Duodenal mucosa (tissue), 2 donors: ENCODE data around the gene SERF2.

Experiments
- H3K27ac ChIP-seq: one replicate; pipeline ENCODE4 v1.7.0; 2013; ENCODE audit warnings: low read depth, low read length
- H3K27me3 ChIP-seq, 2 donors: one replicate each; pipeline ENCODE4 v1.7.0; 2013; ENCODE audit warnings: low read length in 2 of 2, control low read depth in 1 of 2; ENCODE audit not compliant: insufficient read depth in 2 of 2, control insufficient read depth in 1 of 2
- H3K36me3 ChIP-seq, 2 donors: one replicate each; pipeline ENCODE4 v1.7.0; 2013; ENCODE audit warnings: low read length in 2 of 2, control low read depth in 1 of 2; ENCODE audit not compliant: insufficient read depth in 2 of 2, control insufficient read depth in 1 of 2
- H3K4me1 ChIP-seq, 2 donors: one replicate each; pipeline ENCODE4 v1.7.0; 2013; ENCODE audit warnings: low read length in 2 of 2, control low read depth in 1 of 2; ENCODE audit not compliant: insufficient read depth in 2 of 2, control insufficient read depth in 1 of 2
- H3K4me3 ChIP-seq, 2 donors: one replicate each; pipeline ENCODE4 v1.7.0; 2013; ENCODE audit warnings: low read length in 2 of 2, low read depth in 1 of 2
- H3K9ac ChIP-seq, 2 donors: one replicate each; pipeline ENCODE4 v1.7.0; 2013; ENCODE audit warnings: low read length in 2 of 2, low read depth in 1 of 2
- H3K9me3 ChIP-seq, 2 donors: one replicate each; pipeline ENCODE4 v1.7.0; 2013; ENCODE audit warnings: low read length in 2 of 2, control low read depth in 1 of 2; ENCODE audit not compliant: control insufficient read depth in 1 of 2

Gene SERF2

GRCh38 chr15:43771816-43772215, 20.3 kb upstream of the SERF2 start:
- peaks cover 8 to 20% of the 10 kb centered on the region in 2 donors for H3K4me1 ChIP-seq
- H3K9me3 ChIP-seq = no peaks in the 10 kb centered on the region
- H3K27me3 ChIP-seq = no peaks in the 10 kb centered on the region
- no peak overlapping the region for H3K9ac ChIP-seq
- no peak overlapping the region for H3K27ac ChIP-seq
- no peak overlapping the region for H3K4me3 ChIP-seq
- H3K36me3 ChIP-seq = peaks cover 33 to 73% of the 10 kb centered on the region in 2 donors

DNA sequence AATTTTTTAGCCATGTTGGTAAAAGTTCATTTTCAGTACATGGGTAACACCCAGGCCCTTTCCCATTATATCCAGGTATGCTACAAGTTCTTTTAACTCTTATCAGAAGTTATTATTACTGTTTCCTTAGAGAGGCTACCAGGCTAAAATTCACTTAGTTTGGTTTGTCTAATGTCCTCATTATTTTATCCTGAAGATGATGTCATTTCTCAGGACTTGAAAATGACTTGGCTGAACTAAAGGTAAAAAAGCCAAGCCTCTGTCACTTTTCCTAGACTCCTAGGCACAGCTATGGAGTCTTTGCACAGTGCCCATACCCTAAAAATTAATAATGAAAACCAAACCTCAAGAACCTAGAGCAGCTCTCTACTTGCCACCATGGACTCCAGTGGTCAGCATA, 19.5 kb upstream of the SERF2 start:
- Histone ChIP-seq H3K27me3 (no peaks in the 10 kb centered on the region), H3K4me1 (peaks cover 8 to 26% of the 10 kb centered on the region in 2 donors), H3K9ac (no peak overlapping the region), H3K4me3 (no peak overlapping the region), H3K36me3 (peaks cover 32 to 65% of the 10 kb centered on the region in 2 donors), H3K27ac (no peak overlapping the region), H3K9me3 (no peaks in the 10 kb centered on the region)

DNA sequence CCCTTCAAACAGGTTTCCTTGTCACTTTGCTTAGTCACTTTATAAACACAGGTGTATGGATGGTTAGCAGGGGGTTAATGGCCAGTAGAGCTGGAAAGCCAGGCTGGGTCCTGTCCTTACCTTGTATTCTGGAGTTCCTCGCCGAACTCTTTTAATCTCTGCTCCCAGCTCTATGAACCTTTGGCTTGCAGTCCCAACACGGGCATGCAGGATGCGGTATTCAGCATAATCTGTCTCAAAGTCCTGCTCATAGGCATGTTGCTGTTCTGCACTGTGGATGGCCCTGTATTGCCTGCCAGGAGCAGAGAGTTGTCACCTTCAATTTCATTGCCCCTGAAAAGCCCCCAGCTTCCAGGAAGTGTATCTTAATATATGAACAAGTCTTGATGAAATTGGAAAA, 18.1 kb upstream of the SERF2 start:
- Histone ChIP-seq H3K36me3 (peaks cover 24 to 52% of the 10 kb centered on the region in 2 donors), H3K27me3 (no peaks in the 10 kb centered on the region), H3K9me3 (no peaks in the 10 kb centered on the region), H3K4me3 (no peak overlapping the region), H3K27ac (no peak overlapping the region), H3K9ac (no peak overlapping the region), H3K4me1 (peaks cover 8 to 28% of the 10 kb centered on the region in 2 donors)

- peak overlapping the region; percentile 87 for H3K27ac ChIP-seq
- no peaks in the 10 kb centered on the region for H3K27me3 ChIP-seq
- H3K9ac ChIP-seq = peak overlapping the region; percentile 93 to 99
- peaks cover 12 to 40% of the 10 kb centered on the region in 2 donors for H3K36me3 ChIP-seq
- H3K4me1 ChIP-seq = peaks cover 8 to 28% of the 10 kb centered on the region in 2 donors
- peak overlapping the region; percentile 90 to 93 for H3K4me3 ChIP-seq
- H3K9me3 ChIP-seq = no peaks in the 10 kb centered on the region
Observed at GRCh38 chr15:43775411-43775965, 16.6 kb upstream of the SERF2 start.

- Histone ChIP-seq H3K9me3 (no peaks in the 10 kb centered on the region), H3K27me3 (no peaks in the 10 kb centered on the region), H3K36me3 (peaks cover 12 to 33% of the 10 kb centered on the region in 2 donors), H3K27ac (peak overlapping the region; percentile 87), H3K4me3 (peak overlapping the region; percentile 90 to 93), H3K4me1 (peaks cover 8 to 28% of the 10 kb centered on the region in 2 donors), H3K9ac (peak overlapping the region; percentile 93 to 99)
Observed at GRCh38 chr15:43776101-43776717, 15.9 kb upstream of the SERF2 start.

DNA sequence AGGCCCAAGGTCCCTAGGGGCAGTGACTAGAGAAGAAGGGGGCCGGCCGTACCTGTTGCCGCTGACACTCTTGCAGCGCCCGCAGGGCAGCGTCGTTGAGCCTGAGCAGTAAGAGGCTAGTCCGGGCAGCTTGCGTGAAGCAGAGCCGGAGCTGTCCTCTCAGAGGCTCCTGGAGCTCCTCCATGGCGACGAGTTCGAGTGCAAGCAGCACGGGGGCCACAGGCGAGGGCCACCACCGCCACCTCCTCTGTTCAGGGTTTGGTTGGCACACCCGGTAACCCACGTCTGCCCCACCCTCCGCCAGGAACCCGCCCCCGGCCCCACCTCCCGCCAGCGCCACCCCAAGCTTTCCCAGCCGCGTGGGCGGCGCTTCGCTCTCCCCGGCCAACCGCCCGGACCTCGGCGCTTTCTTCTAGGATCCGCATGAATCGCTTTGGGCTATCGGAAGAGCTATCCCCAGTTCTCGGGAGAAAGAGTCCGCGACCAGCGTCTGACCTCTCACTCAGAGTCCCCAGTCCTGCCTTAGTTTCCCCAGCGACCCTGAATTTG, 15.3 kb upstream of the SERF2 start, which contains the start of gene ELL3:
Gene ELL3 (minus strand): TSS at position 249 of the 549 bp plus-strand sequence. CDS start 65 bp downstream, at position 184.
- peak within 1 kb of the TSS; percentile 93 to 99 for H3K9ac ChIP-seq
- peak within 1 kb of the TSS; percentile 88 for H3K27ac ChIP-seq
- peaks cover 8 to 28% of the 10 kb centered on the region in 2 donors for H3K36me3 ChIP-seq
- H3K27me3 ChIP-seq = no peaks in the 10 kb centered on the region
- peak within 1 kb of the TSS; percentile 90 to 93 for H3K4me3 ChIP-seq
- no peaks in the 10 kb centered on the region for H3K9me3 ChIP-seq
- H3K4me1 ChIP-seq = peaks cover 4 to 24% of the 10 kb centered on the region in 2 donors

- Histone ChIP-seq H3K4me1 (peaks cover 0 to 22% of the 10 kb centered on the region in 2 donors), H3K9ac (peak overlapping the region; percentile 86 to 93), H3K36me3 (peaks cover 5 to 22% of the 10 kb centered on the region in 2 donors), H3K4me3 (peak overlapping the region; percentile 90 to 93), H3K9me3 (no peaks in the 10 kb centered on the region), H3K27ac (peak overlapping the region; percentile 88), H3K27me3 (no peaks in the 10 kb centered on the region)
Observed at GRCh38 chr15:43777267-43777914, 14.7 kb upstream of the SERF2 start.

DNA sequence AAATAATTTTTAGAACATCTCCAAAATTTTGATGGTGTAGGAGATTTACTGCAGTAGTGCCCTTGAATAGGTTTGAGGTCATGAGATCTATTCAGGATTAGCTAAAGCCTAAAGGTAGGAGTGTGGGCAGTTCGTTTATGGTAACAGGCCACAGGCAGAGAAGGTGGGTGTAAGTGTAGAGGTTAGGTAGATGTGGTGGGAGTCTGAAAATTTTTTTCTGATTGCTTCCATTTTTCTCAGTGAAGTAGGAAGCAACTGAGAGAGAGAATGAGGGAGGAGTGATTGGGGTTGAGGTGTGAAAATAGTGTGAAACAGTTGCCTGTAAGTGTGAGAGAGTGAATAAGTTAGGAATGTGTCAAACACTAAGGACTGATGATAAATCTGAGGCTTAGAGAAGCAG, 13.1 kb upstream of the SERF2 start:
- no peaks in the 10 kb centered on the region for H3K27me3 ChIP-seq
- peaks cover 0 to 22% of the 10 kb centered on the region in 2 donors for H3K4me1 ChIP-seq
- no peak overlapping the region for H3K9ac ChIP-seq
- no peaks in the 10 kb centered on the region for H3K9me3 ChIP-seq
- H3K36me3 ChIP-seq = peaks cover 0 to 7% of the 10 kb centered on the region in 2 donors
- H3K4me3 ChIP-seq = no peak overlapping the region
- H3K27ac ChIP-seq = no peak overlapping the region

DNA sequence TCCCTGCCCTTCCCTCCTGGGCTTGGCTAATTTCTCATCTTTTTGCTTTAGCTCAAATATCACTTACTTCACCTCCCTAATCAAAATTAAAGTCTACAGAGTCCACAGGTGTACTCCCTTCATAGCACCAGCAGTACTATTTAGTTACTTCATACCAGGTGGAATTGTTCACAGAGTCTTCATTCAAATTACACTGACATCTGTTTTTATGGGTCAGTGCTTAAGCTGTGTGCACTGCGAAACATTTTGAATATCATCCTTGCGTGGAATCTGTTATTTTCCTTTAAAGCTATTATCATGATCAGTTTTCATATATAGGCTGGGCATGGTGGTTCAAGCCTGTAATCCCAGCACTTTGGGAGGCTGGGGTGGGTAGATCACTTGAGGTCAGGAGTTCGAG, 2.7 kb upstream of the SERF2 start:
- Histone ChIP-seq H3K9ac (no peak overlapping the region), H3K27ac (no peak overlapping the region), H3K27me3 (no peaks in the 10 kb centered on the region), H3K9me3 (no peaks in the 10 kb centered on the region), H3K4me3 (no peak overlapping the region), H3K36me3 (peaks cover 5 to 9% of the 10 kb centered on the region in 2 donors), H3K4me1 (peaks cover 14 to 16% of the 10 kb centered on the region in 2 donors)
